AG20443 (cell line): ENCODE results near the gene PLXNA4.

Source experiments
- DNase-seq: peaks from one replicate; pipeline ENCODE4 v3.0.0; 2012; ENCODE audit warnings: low spot score, mixed read lengths

Gene PLXNA4

DNA sequence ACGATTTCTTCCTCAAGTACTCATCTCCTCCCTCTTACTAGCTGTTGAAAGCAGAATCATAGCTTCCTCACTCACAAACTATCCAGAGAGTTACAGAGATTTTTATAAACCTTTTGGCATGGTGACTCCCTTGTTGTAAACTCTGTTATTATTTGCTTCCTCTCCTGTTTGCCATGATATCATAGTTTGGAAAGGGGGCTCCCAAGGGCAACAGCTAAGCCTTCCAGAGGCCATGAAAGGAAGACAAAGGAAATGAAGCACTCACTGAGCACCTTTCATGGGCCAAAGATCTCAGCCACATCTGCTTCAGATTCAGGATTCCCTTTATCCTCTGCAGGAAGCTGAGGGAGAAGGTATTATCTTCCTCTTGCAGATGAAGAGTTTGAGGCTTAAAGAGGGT lies 484.6 kb downstream of the PLXNA4 start:
- DNase-seq: no peak

- DNase-seq: no peak
Measured at GRCh38 chr7:132090444-132090843, 485.8 kb downstream of the PLXNA4 start.

DNA sequence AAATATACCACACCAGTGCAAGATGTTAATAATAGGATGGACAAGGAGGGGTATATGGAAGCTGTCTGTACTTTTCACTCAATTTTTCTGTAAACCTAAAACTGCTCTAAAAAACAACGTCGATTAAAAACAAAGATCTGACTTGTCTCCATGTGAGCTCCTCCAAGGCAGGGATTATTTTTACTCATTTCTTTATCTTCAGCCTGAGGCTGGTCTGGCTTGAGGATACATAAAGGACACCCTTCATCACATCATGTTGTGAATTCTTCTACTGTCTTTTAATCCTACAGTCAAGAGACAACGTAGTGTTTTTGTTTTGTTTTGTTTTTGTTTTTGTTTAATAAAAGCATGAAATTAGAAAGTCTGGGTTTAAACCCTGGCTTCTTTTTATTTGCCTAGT lies 486.9 kb downstream of the PLXNA4 start:
- no peak for DNase-seq

DNA sequence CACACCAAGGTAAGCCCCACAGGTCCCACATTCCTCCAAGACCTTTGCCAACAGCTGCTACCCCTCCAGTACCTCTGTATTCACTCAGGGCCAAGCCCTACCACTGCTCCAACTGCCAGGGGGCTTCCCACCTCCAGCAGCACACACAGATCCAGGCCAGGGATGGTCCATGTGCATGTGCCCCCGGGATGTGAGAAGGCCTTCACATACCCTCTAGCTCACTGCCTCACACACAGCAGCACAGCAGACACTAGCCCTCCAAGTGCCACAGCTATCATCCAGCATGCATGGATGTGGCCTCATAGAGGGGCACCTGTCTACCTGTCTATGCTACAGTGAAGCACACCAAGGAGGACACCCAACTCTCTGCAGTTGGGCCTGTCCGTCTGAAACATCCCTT lies 488.8 kb downstream of the PLXNA4 start:
- DNase-seq: no peak

- no peak for DNase-seq
Measured at GRCh38 chr7:132084776-132085388, 491.4 kb downstream of the PLXNA4 start.

GRCh38 chr7:132083537-132084123 lies 492.6 kb downstream of the PLXNA4 start:
- DNase-seq: no peak

DNA sequence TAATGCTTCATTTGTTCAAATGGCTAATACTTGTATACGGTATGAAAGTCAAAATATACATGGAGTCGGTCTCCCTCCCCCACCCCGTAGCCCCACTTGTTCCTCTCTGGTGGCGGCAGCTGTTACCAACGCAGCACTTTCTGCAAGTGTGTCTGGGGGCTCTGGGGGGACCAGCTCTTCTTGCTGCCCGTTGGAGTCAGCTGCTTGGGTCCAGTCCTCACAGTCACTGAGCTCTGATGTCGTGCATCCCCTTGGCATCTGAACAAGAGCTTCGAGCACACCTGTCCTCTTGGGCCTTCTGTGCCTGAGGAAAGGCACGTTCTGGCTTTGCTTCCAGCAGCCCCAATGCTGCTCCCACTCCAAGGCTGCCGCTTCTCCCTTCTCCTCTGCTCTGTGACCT lies 493.1 kb downstream of the PLXNA4 start:
- no peak for DNase-seq

DNA sequence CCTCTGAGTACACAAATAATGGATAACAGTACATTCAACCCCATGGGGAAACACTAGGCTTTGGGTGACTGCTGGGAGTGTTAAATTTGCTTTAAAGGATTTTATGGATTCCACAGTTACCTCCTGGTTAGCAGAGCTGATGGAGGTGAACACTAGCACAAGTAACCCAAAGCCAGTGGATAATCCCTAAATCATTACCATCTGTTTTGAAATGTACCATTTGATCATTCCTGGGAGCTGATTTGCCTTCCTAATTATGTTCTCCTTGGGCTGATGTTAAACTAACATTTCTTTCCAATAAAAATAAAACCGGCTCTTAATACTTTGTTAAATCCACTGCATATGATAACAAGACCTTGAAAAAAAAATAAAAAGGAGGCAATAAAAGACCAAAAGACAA lies 493.9 kb downstream of the PLXNA4 start:
- no peak for DNase-seq

DNA sequence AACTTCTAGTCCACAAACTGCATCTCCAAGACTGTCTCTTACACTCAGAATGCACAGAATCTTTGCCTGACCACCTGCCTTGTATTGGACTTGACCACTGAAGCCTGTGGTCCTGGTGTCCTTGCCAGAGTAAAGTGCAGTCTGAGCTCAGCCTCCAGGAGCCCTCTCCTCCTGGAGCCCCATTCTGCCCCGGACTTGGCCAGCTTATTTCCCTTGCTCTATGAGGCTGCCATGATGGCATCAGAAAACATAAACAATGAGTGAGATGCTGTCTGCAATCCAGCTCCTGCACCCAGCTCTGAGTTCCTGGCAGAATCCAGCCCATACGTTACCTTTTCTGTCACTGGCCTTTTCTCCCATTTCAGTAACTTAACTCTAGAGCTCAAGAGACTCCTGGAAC lies 494.6 kb downstream of the PLXNA4 start:
- no peak for DNase-seq

DNA sequence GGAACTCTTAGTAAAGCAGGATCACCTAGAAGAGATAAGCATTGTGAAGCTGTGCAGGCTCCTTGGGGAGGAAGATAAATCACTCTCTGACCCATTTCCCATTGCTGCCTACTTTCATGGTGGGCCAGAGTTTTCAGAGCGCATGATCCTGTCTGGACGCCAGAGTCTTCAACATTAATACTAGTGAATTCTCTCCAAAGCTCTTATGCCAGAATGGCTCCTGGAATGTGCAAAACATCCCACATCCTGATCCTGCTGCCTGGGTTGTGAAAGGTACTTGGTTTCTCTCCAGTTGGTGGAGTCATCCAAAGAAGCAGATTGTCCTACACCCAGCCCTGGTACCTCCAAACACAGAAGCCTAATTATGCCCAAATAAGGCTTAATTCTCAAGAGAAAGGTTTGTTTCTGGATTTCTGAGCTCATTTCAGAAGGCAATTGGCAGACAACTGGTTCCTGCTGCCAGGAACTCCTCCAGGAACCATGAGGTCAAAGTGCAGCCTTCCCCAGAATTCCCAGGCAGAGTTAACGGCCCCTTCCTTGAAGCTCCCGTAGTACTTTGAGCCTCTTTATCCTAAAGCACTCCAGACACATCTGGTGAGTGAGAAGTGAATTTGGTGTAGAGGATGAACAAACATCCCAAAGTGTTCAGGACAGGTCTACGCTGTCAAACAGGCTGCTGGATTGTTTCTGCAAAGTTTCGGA lies 495.2 kb downstream of the PLXNA4 start:
- peak; percentile 92 for DNase-seq

GRCh38 chr7:132080467-132080866 lies 495.8 kb downstream of the PLXNA4 start:
- no peak for DNase-seq

GRCh38 chr7:132078891-132079735 lies 497.2 kb downstream of the PLXNA4 start:
- DNase-seq: no peak

DNA sequence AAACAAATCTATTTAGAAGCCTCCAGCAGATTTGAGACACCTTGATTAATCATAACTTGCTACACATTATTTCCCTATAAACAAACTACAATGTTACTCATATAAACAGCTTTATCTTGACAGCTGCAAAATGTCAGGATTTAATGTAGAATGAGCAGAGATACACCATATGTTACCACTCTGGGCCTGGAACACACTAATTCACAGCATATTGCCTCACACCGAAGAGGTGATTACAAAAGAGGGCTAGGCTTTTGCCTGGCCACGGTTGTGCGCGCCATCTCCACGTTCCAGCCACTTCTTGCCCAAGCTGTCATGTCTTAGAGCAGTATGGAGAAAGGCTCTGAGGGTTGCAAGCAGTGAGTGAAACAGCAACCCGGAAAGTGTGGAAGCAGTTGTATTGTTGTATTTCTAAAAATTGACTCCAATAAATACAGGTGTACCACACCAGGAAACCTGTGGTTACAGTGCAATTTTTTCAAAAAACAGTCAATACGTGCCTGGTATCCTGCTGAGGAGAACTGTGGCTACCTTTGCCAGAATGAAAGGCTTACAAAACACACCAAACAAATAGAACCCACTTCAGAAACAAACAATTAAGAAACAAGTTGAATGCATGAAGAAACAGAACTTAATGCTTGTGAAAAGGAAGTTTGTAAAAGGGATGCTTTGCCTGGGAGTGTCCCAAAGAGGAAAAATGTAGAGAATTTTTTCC lies 498.1 kb downstream of the PLXNA4 start:
- DNase-seq: no peak

DNA sequence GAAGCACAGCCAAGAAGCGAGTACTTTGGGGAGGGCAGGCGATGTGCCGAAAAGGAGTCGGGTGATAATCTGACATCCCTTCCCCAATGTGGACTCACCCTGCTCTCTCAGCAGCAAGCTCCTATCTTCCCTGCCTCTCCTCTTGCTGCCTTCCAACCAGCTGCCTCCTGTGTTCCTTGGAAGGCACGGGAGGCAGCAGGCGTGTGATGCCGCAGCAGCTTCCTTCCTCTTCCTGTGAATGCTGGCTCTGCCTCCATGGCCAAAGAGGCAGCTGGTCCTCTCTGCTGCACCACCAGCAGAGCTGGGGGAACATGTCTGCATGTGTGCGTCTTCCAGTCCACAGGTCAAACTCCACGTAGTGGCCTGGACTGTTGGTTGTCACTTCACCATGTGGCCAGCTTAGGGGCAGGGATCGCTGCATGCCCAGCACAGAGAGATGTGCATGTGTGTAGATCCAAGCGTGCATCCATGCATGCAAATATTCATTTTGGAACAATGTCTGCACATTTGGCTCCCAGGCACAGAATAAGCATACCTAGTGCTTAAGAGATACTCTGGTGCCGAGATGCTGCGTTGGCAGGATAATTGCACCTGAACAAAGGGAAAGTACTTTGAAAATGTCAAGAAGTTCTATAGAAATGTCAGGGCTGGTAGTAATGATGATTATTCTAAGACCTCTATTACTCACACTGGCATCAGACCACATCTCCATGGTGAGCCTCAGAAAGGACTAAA lies 499.8 kb downstream of the PLXNA4 start:
- DNase-seq: no peak

DNA sequence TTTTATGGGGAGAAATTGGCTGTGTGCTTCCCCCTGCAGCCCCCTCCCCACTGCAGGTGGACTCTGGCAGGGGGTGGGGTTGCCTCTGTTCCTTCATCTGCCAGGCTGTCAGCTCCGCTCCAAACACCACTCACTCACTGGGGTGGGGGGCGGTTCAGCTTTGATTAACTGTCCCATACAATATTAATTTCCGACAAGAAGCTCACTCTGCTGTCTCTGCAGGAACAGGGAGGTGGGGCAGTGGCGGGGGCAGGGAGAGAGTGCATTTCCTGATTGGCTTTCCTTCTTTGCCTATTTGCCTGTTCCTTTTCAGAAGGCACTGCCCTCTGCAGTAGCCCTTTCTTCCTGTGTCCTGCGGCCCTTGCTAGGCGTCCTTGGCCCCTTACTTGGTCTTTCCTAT lies 500.8 kb downstream of the PLXNA4 start:
- no peak for DNase-seq

GRCh38 chr7:132073920-132074589 lies 502.2 kb downstream of the PLXNA4 start:
- no peak for DNase-seq
